Stimulated activated CD8-positive, alpha-beta memory T cell treated with anti-CD3 and anti-CD28 coated beads, Interleukin-15, amount 100 ng/mL, for 4 hours (primary cell): Measurements from ENCODE around the gene MT2A.
A peak's percentile ranks its signal among the peaks of the same experiment; 100 is the strongest.

Experiments
- DNase-seq, 2 donors: peaks; one replicate each; pipeline ENCODE4 v3.0.0-alpha.2; 2020; ENCODE audit warnings: low read depth in 2 of 2

MT2A gene

DNA sequence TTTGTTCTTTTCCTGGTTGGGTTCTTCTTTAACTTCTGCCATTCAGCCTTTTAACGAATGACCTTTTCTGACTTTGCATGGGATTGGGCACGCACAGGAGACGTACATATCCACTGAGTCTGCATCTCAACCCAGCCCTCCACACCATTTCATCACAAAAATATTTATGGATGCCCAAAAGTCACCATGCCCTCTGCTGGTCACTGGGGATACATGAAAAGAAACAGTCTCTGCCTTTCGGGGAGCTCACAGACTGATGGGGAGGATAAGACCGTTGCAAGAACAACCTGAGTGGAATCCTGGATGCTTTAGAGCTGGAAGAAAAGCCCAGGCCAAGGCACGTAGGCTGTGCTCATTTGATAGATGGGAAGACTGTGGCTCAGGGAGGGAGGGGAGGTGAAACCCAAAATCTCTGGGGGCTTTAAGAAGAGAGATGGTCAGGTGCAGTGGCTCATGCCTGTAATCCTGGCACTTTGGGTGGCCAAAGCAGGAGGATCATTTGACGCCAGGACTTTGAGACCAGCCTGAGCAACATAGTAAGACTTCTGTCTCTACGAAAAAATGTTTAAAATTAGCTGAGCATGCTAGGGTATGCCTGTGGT lies 7.9 kb upstream of the MT2A start:
- DNase-seq = no peak

DNA sequence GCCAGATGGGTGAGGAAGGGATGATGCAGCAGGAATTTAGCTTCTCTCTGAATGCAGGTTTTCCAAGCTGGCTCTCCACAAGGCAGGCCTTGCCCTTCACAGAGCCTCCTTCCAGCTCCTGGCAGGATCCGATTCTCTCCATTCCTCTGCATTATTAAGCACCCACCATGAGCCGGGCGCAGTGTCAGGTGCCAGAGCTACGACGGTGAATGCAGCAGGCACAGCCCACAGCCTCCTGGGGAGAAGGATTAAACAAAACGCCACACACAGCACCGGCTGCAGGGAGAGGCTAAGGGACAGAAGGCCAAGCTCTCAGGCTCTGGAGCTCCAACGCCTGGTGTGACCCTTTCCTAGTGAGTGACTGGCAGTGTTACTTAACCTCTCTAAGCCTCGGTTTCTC lies 7.1 kb upstream of the MT2A start:
- no peak for DNase-seq

DNA sequence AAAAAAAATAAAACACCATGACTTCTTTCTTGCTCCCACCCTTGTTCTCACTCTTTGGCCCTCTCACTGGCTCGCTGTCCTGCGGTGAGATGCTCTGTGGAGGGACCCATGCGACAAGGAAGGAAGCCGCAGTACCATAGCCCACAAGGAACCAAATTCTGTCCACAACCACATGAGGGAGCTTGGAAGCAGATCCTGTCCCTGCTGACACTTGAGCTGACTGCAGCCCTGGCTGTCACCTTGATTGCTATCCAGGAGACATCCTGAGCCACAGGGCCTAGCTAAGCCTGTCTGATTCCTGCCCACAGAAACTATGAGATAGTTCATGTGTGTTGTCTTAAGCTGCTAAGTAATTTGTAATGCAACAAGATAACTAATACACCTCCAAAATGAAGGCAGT lies 4.8 kb upstream of the MT2A start:
- no peak for DNase-seq

DNA sequence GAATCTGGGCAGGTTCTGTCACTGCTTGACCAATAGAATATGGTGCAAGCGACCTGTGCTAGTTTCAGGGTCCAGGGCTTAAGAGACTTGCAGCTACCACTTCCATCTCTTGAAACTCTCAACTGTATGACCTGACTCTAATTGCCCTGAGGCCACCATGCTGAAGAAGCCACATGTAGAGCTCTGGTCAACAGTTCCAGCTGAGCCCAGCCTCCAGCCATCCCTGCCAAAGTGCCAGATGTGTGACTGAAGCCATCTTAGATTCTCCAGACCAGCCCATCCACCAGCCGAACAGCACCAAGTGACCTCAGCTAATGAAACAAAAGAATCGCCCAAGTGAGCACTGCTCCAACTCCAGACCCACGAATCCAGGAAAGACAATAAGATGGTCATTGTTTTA lies 3.4 kb upstream of the MT2A start:
- no peak for DNase-seq

DNA sequence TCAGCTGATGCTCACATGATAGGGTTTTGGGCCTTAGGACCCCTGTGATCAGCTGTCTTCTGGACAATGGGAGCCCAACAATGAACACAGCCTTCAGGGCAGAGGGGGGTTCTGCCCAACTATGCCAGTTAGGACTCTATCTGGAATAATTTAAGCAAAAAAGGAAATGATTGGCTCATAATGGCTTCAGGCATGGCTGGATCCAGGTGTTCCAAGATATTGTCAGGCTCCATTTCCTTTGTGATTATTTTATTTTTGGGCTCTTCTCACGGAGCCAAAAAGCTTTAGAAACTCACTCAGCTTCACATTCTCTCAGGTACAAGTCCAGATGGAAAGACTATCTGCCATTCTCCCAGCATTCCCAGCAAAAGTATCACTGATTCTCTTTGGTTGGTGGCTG lies 2.9 kb upstream of the MT2A start:
- DNase-seq = no peak

DNA sequence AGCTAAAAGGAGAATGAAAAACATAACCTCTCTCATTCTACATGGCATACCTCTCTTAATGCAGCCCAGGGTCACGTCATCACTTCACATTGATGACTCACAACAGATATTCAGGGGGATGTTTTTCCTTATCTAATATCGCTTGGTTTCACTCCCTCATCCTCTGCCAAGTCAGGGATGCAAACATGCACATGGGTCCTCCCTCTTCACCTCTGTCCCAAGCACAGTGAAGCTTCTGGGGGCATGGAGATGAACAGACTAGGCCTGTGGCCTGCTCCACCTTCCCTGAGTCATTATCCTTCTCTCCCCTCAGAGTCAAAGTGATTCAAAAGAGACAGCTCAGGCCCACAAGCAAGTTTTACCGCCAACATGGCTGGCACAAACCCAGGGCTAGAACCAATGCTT lies 2.3 kb upstream of the MT2A start:
- DNase-seq = no peak

DNA sequence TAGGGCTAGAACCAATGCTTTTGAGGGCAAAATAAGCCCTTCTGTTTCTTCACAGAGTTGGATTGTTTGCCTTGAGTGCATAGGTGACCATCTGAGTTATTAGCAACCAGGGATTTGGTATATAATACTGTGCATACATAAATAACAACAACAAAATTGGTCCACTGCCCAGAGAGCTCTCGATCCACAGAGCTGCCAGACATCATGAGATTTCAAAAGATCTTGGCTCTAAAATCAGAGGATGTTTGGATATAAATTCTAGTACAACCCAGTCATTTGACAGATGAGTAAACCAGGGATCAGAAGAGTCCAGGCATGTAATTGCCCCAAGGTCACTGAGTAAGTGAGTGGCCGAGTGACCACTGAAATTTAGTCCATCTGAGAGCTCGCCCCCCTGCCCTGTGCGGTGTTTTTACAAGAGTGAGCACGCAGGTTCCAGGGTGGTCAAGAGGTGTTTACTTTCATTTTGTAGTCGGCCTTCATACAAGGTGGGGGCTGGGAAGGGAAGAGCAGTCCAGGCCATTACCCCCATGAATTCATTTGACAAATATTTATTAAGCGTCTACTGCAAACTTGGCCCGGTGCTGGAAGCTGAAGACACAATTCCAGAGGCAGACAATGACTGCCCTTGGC lies 1.8 kb upstream of the MT2A start:
- DNase-seq = no peak

DNA sequence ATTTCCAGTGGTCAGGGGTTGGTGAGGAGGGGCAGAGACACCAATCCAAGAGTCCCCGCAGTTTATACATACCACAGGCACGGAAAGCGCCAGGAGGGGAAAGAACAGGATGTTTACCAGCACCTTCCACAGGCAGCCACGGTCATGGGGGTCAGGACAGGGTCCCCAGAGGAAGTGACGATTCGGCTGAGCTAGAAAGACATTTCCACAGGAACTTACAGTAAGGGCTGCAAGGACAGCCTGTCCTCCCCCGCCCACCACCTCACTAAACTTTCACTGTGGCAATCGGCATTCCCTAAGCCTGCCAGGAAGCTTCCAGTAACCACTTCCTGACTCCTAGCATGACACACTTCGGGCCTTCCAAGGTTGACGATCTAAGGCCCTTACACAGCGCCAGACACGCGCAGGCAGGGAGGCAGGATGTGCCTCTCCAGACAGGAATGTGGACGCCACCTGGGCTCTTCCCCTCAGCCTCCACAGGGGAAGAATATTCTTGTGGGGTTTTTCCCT lies 1.2 kb upstream of the MT2A start:
- no peak for DNase-seq

DNA sequence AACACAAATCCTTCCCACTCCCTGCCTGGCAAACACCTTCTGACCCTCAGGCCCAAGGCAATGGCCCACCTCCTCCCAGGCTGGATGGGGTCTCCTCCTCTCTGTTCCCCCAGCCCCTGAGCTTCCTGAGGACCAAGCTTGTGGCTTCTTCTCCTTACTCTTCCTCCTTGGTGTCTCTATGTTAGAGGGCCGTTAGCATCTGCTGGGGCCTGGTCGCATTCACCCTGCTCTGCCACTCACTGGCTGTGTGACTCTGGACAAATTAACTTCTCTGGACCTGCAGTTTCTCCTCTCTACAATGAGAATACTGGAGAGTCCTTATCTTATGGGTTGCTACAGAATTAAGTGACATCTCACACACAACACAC lies 725 bp upstream of the MT2A start:
- DNase-seq = no peak

DNA sequence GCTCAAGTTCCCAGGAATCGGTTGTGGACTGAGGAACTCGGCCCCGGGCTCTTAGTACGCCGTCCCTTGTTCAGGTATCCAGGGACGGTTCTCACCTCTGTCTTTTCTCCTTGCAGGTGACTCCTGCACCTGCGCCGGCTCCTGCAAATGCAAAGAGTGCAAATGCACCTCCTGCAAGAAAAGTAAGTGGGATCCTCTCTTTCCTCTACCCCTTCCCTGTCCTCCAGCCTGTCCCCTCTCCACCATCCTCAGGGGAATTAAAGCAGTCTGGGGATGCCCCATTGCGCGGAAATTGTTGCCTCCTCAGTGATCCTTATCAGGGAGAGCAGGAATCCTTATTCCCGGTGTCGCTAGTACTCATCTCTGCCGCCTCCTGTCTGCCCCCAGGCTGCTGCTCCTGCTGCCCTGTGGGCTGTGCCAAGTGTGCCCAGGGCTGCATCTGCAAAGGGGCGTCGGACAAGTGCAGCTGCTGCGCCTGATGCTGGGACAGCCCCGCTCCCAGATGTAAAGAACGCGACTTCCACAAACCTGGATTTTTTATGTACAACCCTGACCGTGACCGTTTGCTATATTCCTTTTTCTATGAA lies 585 bp downstream of the MT2A start:
- no peak for DNase-seq

DNA sequence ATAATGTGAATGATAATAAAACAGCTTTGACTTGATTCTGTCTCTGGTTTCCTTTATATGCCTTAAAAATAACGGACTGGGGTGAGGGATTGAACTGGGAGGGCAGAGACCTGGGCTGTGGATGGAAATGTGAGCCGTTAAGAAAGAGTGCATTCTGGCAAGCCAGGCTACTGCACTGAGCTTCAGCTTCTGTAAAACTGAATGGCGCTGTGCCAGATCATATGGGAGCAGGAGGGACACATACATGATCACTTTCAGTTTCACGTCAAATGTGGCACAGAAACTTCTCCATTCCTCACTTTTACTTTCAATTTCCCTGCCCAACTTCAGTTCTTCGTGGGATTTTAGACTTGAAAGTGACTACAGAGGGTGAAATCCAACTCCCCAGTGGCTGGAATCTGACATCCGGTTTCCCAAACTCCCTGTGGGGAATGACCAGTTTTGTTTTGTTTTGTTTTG lies 1.1 kb downstream of the MT2A start:
- peak in 1 of 2 donors; percentile 62 for DNase-seq

DNA sequence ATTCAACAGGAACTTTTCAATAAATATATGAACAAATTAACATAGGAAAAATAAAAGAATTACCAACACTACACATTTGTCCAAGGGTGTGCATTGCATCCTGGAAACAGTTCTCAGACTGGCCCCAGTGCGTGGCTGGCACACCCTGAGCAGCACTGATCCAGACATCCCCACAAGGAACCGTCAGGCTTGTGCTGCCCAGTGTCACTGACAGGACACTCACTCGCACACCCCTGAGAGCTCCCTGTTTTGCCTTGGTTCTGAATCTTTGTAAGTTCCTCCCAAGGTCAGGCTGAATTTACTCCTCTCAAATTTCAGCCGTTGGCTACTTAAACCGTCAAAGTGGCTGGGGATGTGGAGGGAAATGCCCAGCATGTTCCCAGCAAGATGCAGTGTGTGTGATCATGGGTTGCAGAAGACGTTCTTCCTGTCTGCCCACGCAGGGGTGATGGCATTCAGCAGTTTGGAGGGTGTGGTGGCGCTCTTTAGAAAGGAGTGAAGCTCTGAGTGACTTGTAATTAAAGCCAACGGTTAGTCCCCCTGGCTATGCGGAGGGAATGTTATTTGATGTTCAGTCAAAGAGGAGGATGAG lies 1.7 kb downstream of the MT2A start:
- DNase-seq = peak; percentile 38 to 74

DNA sequence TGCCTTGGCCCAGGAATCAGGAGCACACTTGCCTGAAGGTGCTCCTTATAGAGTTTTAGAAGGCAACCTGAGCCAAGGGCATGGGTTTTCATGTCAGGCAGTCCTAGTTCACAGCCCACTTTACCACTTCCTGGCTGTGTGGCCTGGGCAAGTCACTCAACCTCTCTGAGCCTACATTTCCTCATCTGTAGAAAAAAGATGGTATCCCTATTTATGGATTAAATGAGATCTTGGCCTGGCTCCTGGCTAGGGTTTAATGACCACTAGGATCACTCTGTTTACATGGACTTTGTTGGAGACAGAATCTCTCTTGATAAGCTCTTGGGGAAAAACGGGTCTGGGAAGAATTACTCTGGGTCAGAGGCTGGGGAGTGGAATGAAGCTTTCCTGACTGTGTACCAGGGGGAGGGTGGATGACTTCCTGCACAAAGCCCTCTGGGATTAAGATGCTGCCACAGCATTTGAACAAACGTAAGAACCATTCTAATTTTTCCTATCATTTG lies 2.3 kb downstream of the MT2A start:
- DNase-seq = no peak

DNA sequence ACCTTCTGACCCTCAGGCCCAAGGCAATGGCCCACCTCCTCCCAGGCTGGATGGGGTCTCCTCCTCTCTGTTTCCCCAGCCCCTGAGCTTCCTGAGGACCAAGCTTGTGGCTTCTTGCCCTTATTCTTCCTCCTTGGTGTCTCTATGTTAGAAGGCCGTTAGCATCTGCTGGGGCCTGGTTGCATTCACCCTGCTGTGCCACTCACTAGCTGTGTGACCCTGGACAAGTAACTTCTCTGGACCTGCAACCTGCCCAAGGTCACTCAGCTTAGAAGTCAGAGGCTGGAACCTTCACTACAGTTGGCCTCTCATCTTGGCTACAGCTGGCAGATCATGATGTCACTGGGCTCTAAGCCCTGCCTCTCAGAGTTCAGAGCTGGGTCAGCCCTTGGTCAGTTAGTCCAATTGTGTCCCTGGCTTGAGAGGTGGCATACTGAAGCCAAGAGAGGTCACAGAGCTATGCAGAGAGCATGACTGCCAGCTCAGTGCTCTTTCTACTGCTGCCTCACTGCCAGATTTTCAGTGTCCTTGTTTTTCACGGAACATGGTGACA lies 3.0 kb downstream of the MT2A start:
- no peak for DNase-seq

DNA sequence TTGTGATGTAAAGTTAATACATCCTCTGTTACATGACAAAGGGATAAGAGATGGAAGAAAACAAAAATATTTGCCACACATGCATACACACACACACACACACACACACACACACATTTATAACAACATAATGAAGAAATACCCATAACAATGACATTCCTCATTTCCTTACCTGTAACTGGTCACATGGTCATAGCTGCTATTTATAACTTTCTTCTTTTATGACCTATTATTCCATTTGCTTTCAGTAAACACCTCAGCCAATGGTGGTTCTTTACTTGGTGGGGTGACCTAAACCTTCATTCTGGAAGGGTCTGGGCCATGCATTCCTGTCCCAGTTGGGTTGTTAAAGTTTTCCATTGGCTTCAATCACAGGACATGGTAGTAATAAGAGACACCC lies 5.3 kb downstream of the MT2A start:
- no peak for DNase-seq

DNA sequence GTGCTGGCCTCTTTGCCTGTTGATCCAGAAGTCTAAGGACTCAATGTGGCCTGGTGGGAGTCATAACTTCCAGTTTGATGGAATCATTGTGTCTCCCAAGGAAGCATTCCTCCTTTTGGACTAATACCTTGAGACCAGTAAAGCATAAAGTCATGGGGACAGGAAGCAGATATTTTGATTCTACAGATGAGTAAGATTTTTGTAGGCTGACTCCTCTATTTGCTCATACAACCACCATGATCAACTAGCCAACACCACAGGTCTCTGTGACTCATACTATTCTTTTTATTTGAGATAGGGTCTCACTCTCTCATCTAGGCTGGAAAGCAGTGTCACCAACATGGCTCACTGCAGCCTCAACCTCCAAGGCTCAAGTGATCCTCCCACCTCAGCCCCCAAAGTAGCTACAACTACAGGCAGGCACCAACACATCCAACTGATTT lies 6.2 kb downstream of the MT2A start:
- no peak for DNase-seq

DNA sequence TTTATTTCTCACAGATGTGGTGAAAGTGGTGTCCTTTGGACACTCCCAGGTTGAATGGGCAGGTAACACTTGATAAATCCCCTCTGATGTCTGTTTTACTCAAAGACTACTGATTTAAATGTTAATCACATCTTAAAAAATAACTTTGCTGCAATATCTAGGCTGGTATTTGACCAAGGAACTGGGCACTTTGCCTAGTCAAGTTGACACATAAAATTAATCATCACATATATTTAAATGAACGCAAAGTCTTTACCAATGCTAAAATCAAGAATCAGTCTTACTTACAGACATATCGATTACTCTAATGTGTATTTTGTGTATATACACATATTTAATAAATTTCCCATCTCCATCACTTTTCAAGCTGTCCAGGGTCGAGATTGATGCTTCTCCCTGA lies 7.0 kb downstream of the MT2A start:
- DNase-seq = no peak

DNA sequence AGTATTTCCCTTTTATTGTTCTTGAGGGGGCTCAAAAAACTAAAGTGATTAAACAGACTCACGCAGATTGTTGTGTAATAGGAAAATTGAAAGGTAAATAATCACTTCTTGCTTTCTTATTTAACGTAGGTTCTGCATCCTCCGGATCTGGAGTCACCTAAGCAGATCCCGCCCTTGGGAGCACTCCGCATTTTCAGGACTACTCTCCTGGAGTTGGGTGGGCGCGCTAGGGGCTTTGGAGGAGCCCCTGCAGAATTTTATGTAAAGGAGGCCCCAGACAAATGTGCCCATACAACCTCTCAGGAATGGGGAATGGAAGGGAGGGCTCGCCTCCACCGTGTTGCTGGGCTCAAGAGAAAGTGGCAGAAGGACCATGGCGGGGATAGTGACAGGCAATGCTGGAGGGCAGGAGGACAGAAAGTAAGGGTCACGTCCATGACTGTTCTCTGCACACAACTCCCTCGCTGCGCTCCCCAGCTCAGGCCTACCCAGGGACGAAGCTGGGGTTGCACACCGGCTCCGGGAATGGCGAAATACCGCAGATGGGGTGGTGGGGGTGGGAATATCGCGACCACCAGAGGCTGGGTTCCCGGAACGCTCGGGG lies 8.3 kb downstream of the MT2A start:
- DNase-seq = no peak

DNA sequence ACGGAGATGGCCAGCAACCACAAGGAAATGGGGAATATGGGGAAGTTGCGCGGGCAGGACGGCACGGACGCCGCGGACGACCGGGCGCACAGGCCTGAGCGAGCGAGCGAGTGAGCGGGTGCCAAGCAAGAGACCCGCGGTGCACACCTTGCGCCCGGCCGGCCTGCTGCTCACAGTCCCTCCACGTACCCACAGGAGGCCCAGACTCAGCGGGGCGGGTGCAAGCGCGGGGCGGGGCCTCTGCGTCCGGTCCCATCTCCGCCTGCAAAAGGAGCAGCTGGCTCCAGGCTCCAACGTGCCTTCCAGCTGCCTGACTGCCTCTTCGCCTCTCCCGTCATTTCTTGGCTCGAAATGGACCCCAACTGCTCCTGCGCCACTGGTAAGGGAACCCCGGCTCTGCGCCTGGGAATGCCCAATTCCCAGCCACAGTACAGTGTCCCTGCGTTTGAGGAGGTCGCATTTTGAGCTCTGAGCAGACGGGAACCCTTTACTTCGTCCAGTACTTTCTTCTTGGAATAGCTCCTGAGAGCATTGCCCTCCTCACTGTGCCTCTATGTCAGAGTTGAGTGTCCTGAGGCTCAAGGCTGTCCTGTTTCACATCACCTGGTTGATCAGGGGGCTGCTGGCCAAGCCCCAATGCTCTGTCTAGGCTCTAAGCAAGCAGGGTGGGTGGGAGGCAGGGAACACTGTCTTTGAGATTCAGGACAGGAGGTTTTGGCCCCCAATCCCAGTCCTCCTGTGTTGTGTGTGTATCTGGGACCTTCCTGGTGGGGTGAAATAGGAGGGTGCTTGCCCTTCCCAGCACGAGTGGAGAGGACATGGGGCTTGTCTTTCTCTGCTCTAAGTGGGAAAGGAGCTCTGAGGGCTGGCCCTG lies 9.1 kb downstream of the MT2A start:
- no peak for DNase-seq

DNA sequence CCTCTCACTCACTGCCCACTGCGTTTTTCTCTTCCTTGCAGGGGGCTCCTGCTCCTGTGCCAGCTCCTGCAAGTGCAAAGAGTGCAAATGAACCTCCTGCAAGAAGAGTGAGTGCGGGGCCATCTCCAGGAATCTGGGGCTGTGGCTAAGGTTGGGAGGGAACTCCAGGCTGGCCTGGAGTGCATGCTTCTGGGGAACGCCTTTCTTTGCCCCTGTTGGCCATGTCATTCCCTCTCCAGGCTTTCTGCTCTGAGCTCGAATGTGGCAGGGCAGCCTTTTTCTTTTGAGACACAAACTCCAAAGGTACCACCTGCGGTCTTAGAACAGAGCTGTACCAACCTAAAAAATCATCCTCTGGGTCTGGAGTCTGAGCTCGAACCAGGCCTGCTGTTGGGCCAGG lies 9.8 kb downstream of the MT2A start:
- no peak for DNase-seq

DNA sequence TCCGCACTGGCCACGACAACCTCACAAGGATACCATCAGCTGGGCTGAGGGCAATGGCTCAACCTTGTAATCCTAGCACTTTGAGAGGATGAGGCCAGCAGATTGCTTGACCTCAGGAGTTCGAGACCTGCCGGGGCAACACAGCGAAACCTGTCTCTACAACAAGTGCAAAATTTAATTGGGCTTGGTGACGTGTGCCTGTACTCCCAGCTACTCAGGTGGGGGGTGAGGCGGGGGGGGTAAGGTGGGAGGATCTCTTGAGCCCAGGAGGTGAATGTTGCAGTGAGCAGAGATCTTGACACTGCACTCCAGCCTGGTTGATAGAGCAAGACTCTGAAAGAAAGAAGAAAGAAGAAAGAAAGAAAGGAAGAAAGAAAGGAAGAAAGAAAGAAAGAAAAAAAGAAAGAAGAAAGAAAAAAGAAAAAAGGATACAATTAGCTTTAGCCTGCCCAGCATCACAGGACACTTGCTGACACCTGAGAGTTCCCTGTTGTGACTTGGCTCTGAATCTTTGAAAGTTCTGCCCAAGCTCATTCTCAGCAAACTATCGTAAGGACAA lies 12.0 kb downstream of the MT2A start:
- no peak for DNase-seq
